Osteoblast (primary cell): ENCODE measurements around the gene MCM9. TPM values are rescaled to one million over a fixed set of nuclear protein-coding genes. Genes with fewer than 3 reads are reported as not detected.
"Not testable (repeated sequence)": the region's sequence is repeated elsewhere in the genome, so short reads cannot be mapped to it uniquely, and the experiment has no call there.

Experiments used
- DNase-seq: peaks from one replicate; pipeline ENCODE4 v3.0.0; 2011; ENCODE audit warnings: low spot score, mixed read lengths; ENCODE audit not compliant: insufficient read length; ENCODE audit errors: missing footprints
- H2AFZ ChIP-seq: 2 replicates; pipeline ENCODE4 v1.6.0; 2011; ENCODE audit warnings: mild to moderate bottlenecking, low read length
- H3K27ac ChIP-seq: 2 replicates; pipeline ENCODE4 v1.5.1; 2011; ENCODE audit warnings: mild to moderate bottlenecking, low read depth, low read length, moderate library complexity
- H3K27me3 ChIP-seq: 2 replicates; pipeline ENCODE4 v1.6.0; 2012; ENCODE audit warnings: mild to moderate bottlenecking, control low read depth, inconsistent platforms, low read length, moderate library complexity; ENCODE audit not compliant: insufficient read depth
- H3K36me3 ChIP-seq: 2 replicates; pipeline ENCODE4 v1.5.1; 2011; ENCODE audit warnings: mild to moderate bottlenecking, low read length, control low read depth, moderate library complexity; ENCODE audit not compliant: insufficient read depth
- H3K4me1 ChIP-seq: 2 replicates; pipeline ENCODE4 v1.5.1; 2011; ENCODE audit warnings: mild to moderate bottlenecking, low read length, control low read depth, moderate library complexity; ENCODE audit not compliant: insufficient read depth
- H3K4me2 ChIP-seq: 2 replicates; pipeline ENCODE4 v1.6.0; 2011; ENCODE audit warnings: mild to moderate bottlenecking, low read length; ENCODE audit not compliant: insufficient read depth
- H3K4me3 ChIP-seq: fragments of 200-600 bp; sonication (generic); 3 replicates; pipeline ENCODE4 v1.5.1; 2012; ENCODE audit warnings: mild to moderate bottlenecking, low read length, inconsistent platforms; ENCODE audit not compliant: insufficient read depth
- H3K79me2 ChIP-seq: 2 replicates; pipeline ENCODE4 v1.6.0; 2012; ENCODE audit warnings: mild to moderate bottlenecking, low read length, control low read depth, inconsistent platforms; ENCODE audit not compliant: insufficient read depth
- H3K9me3 ChIP-seq: 2 replicates; pipeline ENCODE4 v1.5.1; 2011; ENCODE audit warnings: low read depth, low read length, control low read depth
- H4K20me1 ChIP-seq: 2 replicates; pipeline ENCODE4 v1.6.0; 2012; ENCODE audit warnings: mild to moderate bottlenecking, low read length, control low read depth; ENCODE audit not compliant: insufficient read depth
- total RNA-seq: library from RNA; depleted of rRNA; stranded (reverse); fragments of >200 nt; gene quantifications from 2 replicates; pipeline ENCODE4 v1.2.3, GENCODE V29; 2012
- TF ChIP-seq, protein P1 (sequence below): IDR thresholded peaks from 2 replicates; pipeline ENCODE4 v1.5.1; 2011; ENCODE audit warnings: mild to moderate bottlenecking, low read depth, low read length, moderate library complexity; ENCODE audit errors: extremely low read depth

Gene MCM9
- total RNA-seq, 1 donor, result 15.2 TPM

- no peak for DNase-seq
- H3K4me2 ChIP-seq, result no peak overlapping the region
Measured at GRCh38 chr6:118871331-118871730, 63.6 kb downstream of the MCM9 start.

DNA sequence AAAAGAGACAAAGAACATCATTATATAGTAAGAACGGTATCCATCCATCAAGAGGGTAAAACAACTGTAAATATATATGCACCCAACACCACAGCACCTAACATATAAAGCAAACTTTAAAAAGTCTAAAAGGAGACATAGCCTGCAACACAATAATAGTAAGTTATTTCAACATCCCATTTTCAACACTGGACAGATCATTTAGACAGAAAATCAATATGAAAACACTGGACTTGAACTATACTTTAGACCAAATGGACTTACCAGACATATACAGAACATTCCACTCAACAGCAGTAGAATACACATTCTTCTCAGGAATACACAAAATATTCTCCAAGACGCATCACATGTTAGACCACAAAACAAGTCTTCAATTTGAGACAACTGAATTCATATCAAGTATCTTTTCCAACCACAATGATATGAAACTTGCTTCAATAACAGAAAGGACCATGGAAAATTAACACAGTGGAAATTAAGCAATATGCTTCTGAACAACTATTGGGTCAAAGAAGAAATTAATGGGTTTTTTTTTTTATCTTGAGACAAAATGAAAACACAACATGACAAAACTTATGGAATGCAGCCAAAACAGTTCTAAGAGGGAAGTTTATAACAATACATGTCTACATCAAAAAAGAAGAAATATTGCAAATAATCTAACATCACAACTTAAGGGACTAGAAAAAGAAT lies 64.9 kb downstream of the MCM9 start:
- no peak overlapping the region for H3K4me3 ChIP-seq
- TF ChIP-seq, protein P1, sequence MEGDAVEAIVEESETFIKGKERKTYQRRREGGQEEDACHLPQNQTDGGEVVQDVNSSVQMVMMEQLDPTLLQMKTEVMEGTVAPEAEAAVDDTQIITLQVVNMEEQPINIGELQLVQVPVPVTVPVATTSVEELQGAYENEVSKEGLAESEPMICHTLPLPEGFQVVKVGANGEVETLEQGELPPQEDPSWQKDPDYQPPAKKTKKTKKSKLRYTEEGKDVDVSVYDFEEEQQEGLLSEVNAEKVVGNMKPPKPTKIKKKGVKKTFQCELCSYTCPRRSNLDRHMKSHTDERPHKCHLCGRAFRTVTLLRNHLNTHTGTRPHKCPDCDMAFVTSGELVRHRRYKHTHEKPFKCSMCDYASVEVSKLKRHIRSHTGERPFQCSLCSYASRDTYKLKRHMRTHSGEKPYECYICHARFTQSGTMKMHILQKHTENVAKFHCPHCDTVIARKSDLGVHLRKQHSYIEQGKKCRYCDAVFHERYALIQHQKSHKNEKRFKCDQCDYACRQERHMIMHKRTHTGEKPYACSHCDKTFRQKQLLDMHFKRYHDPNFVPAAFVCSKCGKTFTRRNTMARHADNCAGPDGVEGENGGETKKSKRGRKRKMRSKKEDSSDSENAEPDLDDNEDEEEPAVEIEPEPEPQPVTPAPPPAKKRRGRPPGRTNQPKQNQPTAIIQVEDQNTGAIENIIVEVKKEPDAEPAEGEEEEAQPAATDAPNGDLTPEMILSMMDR, result no peak
- H4K20me1 ChIP-seq, result no peaks in the 10 kb centered on the region
- H2AFZ ChIP-seq, result no peak overlapping the region
- no peak for DNase-seq
- no peaks in the 10 kb centered on the region for H3K36me3 ChIP-seq
- H3K27me3 ChIP-seq, result no peaks in the 10 kb centered on the region
- H3K27ac ChIP-seq, result peak overlapping the region; percentile 21
- peaks cover 70% of the 10 kb centered on the region for H3K79me2 ChIP-seq
- peaks cover 13% of the 10 kb centered on the region for H3K4me1 ChIP-seq
- peak overlapping the region; percentile 30 for H3K4me2 ChIP-seq
- no peaks in the 10 kb centered on the region for H3K9me3 ChIP-seq

More at GRCh38 chr6:118871331-118871730, 63.6 kb downstream of the MCM9 start:
- Histone ChIP-seq H2AFZ (no peak overlapping the region), H4K20me1 (no peaks in the 10 kb centered on the region), H3K4me3 (no peak overlapping the region), H3K27me3 (no peaks in the 10 kb centered on the region), H3K9me3 (no peaks in the 10 kb centered on the region), H3K4me1 (peaks cover 20% of the 10 kb centered on the region), H3K79me2 (peaks cover 65% of the 10 kb centered on the region), H3K36me3 (no peaks in the 10 kb centered on the region), H3K27ac (no peak overlapping the region)
- TF ChIP-seq, protein P1, result no peak

- H3K4me1 ChIP-seq, result peaks cover 20% of the 10 kb centered on the region
- TF ChIP-seq, protein P1, result no peak
- H3K4me3 ChIP-seq, result no peak overlapping the region
- peak overlapping the region; percentile 21 for H3K27ac ChIP-seq
- no peaks in the 10 kb centered on the region for H3K36me3 ChIP-seq
- peaks cover 70% of the 10 kb centered on the region for H3K79me2 ChIP-seq
- peak overlapping the region; percentile 30 for H3K4me2 ChIP-seq
- no peak for DNase-seq
- no peaks in the 10 kb centered on the region for H3K9me3 ChIP-seq
- H2AFZ ChIP-seq, result no peak overlapping the region
- no peaks in the 10 kb centered on the region for H4K20me1 ChIP-seq
- no peaks in the 10 kb centered on the region for H3K27me3 ChIP-seq
Measured at GRCh38 chr6:118869350-118869749, 65.6 kb downstream of the MCM9 start.

- not testable (repeated sequence) for H3K9me3 ChIP-seq, H4K20me1 ChIP-seq, H3K4me2 ChIP-seq, H3K27ac ChIP-seq, H3K27me3 ChIP-seq, H3K4me3 ChIP-seq, H2AFZ ChIP-seq, H3K36me3 ChIP-seq, DNase-seq
- Histone ChIP-seq H3K4me1 (peaks cover 21% of the 10 kb centered on the region), H3K79me2 (peaks cover 73% of the 10 kb centered on the region)
Measured at GRCh38 chr6:118868901-118869300, 66.1 kb downstream of the MCM9 start.
